ENCODE measurements around the gene CLEC18B. TPM values are rescaled to one million over a fixed set of nuclear protein-coding genes. Genes with fewer than 3 reads are reported as not detected.

The CLEC18B gene
- polyA plus RNA-seq, 1 experiment: not detected

GRCh38 chr16:74465281-74465680 lies 44.0 kb upstream of the CLEC18B start:
- no peak for DNase-seq (ENCODE audit: low read depth)

GRCh38 chr16:74463888-74464287 lies 42.6 kb upstream of the CLEC18B start:
- Histone ChIP-seq H3K4me3 (ENCODE audit: low read depth, low read length) (no peak overlapping the region), H3K27me3 (ENCODE audit: control insufficient read depth, insufficient read depth, low read length) (no peaks in the 10 kb centered on the region), H3K36me3 (ENCODE audit: control insufficient read depth, insufficient read depth, low read length) (peaks cover 27% of the 10 kb centered on the region)
- no peak for TF ChIP-seq CTCF (IDR thresholded peaks at IDR 0.05; ENCODE audit: insufficient read depth, low read depth, low read length)
- POLR2A ChIA-PET: no interaction called here
- CTCF ChIA-PET: interaction anchor here (0.6 to 1.5 kb wide), 3 partner anchors 9 to 12 kb away, joined by 3 read pairs; no protein-coding TSS in a partner anchor
- DNase-seq (ENCODE audit: low read depth): no peak

More at GRCh38 chr16:74465281-74465680, 44.0 kb upstream of the CLEC18B start:
- ChIA-PET POLR2A (no interaction called here), CTCF (interaction anchor here (0.7 to 1.5 kb wide), 2 partner anchors 10 to 16 kb away, joined by 3 read pairs; no protein-coding TSS in a partner anchor)
- H3K27me3 ChIP-seq (ENCODE audit: control insufficient read depth, insufficient read depth, low read length): no peaks in the 10 kb centered on the region
- H3K4me3 ChIP-seq (ENCODE audit: low read depth, low read length): no peak overlapping the region
- no peak for TF ChIP-seq CTCF (IDR thresholded peaks at IDR 0.05; ENCODE audit: insufficient read depth, low read depth, low read length)
- peaks cover 30% of the 10 kb centered on the region for H3K36me3 ChIP-seq (ENCODE audit: control insufficient read depth, insufficient read depth, low read length)

GRCh38 chr16:74462361-74462760 lies 41.1 kb upstream of the CLEC18B start:
- no peak for TF ChIP-seq CTCF (IDR thresholded peaks at IDR 0.05; ENCODE audit: insufficient read depth, low read depth, low read length)
- ChIA-PET POLR2A (no interaction called here), CTCF (interaction anchor here (1.1 kb wide), 1 partner anchor 160 kb away, joined by 3 read pairs; no protein-coding TSS in a partner anchor)
- peaks cover 24% of the 10 kb centered on the region for H3K36me3 ChIP-seq (ENCODE audit: control insufficient read depth, insufficient read depth, low read length)
- DNase-seq (ENCODE audit: low read depth): no peak
- H3K27me3 ChIP-seq (ENCODE audit: control insufficient read depth, insufficient read depth, low read length): no peaks in the 10 kb centered on the region
- H3K4me3 ChIP-seq (ENCODE audit: low read depth, low read length): no peak overlapping the region

- ChIA-PET CTCF (interaction anchor here (1.1 kb wide), 1 partner anchor 161 kb away, joined by 3 read pairs; no protein-coding TSS in a partner anchor), POLR2A (no interaction called here)
- H3K36me3 ChIP-seq (ENCODE audit: control insufficient read depth, insufficient read depth, low read length): peaks cover 23% of the 10 kb centered on the region
- no peak overlapping the region for H3K4me3 ChIP-seq (ENCODE audit: low read depth, low read length)
- H3K27me3 ChIP-seq (ENCODE audit: control insufficient read depth, insufficient read depth, low read length): no peaks in the 10 kb centered on the region
- DNase-seq (ENCODE audit: low read depth): no peak
- no peak for TF ChIP-seq CTCF (IDR thresholded peaks at IDR 0.05; ENCODE audit: insufficient read depth, low read depth, low read length)
These were observed 40.5 kb upstream of the CLEC18B start for GRCh38 chr16:74461826-74462225.

- Histone ChIP-seq H3K4me3 (ENCODE audit: low read depth, low read length) (no peak overlapping the region), H3K36me3 (ENCODE audit: control insufficient read depth, insufficient read depth, low read length) (peaks cover 26% of the 10 kb centered on the region), H3K27me3 (ENCODE audit: control insufficient read depth, insufficient read depth, low read length) (no peaks in the 10 kb centered on the region)
- TF ChIP-seq CTCF (IDR thresholded peaks at IDR 0.05; ENCODE audit: insufficient read depth, low read depth, low read length): no peak
- CTCF ChIA-PET: no interaction called here
- DNase-seq (ENCODE audit: low read depth): no peak
- POLR2A ChIA-PET: no interaction called here
These were observed 39.3 kb upstream of the CLEC18B start for GRCh38 chr16:74460542-74460941.

All from BJ (cell line).